ENCODE results near the gene GNG14.

DNA sequence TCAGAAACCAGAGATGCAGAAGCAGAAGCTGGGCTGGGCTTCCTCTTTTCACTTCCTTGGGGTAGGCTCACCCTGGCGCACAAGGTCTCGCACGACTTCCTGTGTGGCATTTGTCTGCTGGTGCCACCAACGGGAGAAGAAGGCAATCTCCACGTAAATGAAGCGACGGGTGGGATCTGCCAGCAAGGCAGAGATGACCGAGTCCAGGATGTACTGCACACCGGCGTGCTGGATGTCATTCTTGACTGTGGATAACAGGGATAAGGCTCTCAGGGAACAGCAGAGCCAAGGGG, 22.6 kb upstream of the GNG14 start:
- TF ChIP-seq, protein P1, sequence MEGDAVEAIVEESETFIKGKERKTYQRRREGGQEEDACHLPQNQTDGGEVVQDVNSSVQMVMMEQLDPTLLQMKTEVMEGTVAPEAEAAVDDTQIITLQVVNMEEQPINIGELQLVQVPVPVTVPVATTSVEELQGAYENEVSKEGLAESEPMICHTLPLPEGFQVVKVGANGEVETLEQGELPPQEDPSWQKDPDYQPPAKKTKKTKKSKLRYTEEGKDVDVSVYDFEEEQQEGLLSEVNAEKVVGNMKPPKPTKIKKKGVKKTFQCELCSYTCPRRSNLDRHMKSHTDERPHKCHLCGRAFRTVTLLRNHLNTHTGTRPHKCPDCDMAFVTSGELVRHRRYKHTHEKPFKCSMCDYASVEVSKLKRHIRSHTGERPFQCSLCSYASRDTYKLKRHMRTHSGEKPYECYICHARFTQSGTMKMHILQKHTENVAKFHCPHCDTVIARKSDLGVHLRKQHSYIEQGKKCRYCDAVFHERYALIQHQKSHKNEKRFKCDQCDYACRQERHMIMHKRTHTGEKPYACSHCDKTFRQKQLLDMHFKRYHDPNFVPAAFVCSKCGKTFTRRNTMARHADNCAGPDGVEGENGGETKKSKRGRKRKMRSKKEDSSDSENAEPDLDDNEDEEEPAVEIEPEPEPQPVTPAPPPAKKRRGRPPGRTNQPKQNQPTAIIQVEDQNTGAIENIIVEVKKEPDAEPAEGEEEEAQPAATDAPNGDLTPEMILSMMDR (IDR thresholded peaks at IDR 0.05), result no peak
- no peak for TF ChIP-seq POLR2AphosphoS5 (IDR thresholded peaks at IDR 0.05)
- no peak for TF ChIP-seq POLR2A (IDR thresholded peaks at IDR 0.05)
